GM12878 (cell line): ENCODE results near the gene PSMD13. TPM values are rescaled to one million over a fixed set of nuclear protein-coding genes. Genes with fewer than 3 reads are reported as not detected.

Experiments used
- ATAC-seq: fragments of 200-7000 bp; cut with Tn5 transposase; 3 replicates; pipeline ENCODE4 v1.9.1; 2020; ENCODE audit warnings: mild to moderate bottlenecking, moderate library complexity
- BruUV-seq: library from RNA; stranded (reverse); fragments of 400-500 nt; replicated peaks from 2 replicates; lab custom pipeline; 2021; lab: Mats Ljungman, UMichigan
- CTCF ChIA-PET: fragments of 300-600 bp; sonication (Branson Sonifier 250); formaldehyde crosslinking; extraction: SDS; loops from one replicate; lab custom pipeline; 2021; ENCODE audit warnings: inconsistent platforms; lab: Yijun Ruan, JAX
- POLR2A ChIA-PET: fragments of 350-600 bp; formaldehyde crosslinking; extraction: SDS; loops from one replicate; lab custom pipeline; 2021; ENCODE audit warnings: inconsistent platforms; lab: Charles Lee
- RAD21 ChIA-PET: fragments of 300-600 bp; sonication (Branson Sonifier 250); formaldehyde crosslinking; loops from one replicate; lab custom pipeline; 2023; ENCODE audit warnings: antibody characterized with exemption; ENCODE audit not compliant: unreplicated experiment; lab: Charles Lee
- SMC1A ChIA-PET: fragments of 300-600 bp; sonication (Branson Sonifier 250); formaldehyde crosslinking; loops from one replicate; lab custom pipeline; 2023; ENCODE audit not compliant: unreplicated experiment, uncharacterized antibody; lab: Charles Lee
- DNase-seq: peaks from one replicate; pipeline ENCODE4 v3.0.0-alpha.2; 2011; ENCODE audit warnings: low read depth, low spot score
- FAIRE-seq: peaks from 3 replicates; lab custom pipeline; 2011; peaks lifted over from hg19 to GRCh38; lab: Jason Lieb, UNC
- H2AFZ ChIP-seq: 2 replicates; pipeline ENCODE4 v1.6.0; 2011; ENCODE audit warnings: low read depth, low read length, control low read depth; ENCODE audit not compliant: control insufficient read depth
- H3K27ac ChIP-seq: 2 replicates; pipeline ENCODE4 v1.5.1; 2011; ENCODE audit warnings: control low read depth; ENCODE audit not compliant: control insufficient read depth, insufficient read depth
- H3K27me3 ChIP-seq, 2 experiments: replicated peaks in 1 of 2; 2 replicates each; pipeline versions ENCODE4 v1.6.0 to v1.6.1; 2011; ENCODE audit warnings: low read length in 1 of 2; ENCODE audit not compliant: control insufficient read depth in 2 of 2, insufficient read depth in 2 of 2
- H3K36me3 ChIP-seq, 2 experiments: 2 replicates each; pipeline ENCODE4 v1.5.1; 2011; ENCODE audit warnings: low read length in 1 of 2; ENCODE audit not compliant: control insufficient read depth in 2 of 2, insufficient read depth in 2 of 2
- H3K4me1 ChIP-seq: 2 replicates; pipeline ENCODE4 v1.6.1; 2011; ENCODE audit warnings: mild to moderate bottlenecking, low read length, moderate library complexity, mixed read lengths; ENCODE audit not compliant: control insufficient read depth, insufficient read depth
- H3K4me2 ChIP-seq: 2 replicates; pipeline ENCODE4 v1.6.0; 2011; ENCODE audit warnings: control low read depth; ENCODE audit not compliant: control insufficient read depth, insufficient read depth
- H3K4me3 ChIP-seq: fragments of 200-600 bp; sonication (generic); 2 replicates; pipeline ENCODE4 v1.5.1; 2016
- H3K79me2 ChIP-seq: 2 replicates; pipeline ENCODE4 v1.6.0; 2011; ENCODE audit warnings: low read length; ENCODE audit not compliant: control insufficient read depth, insufficient read depth
- H3K9ac ChIP-seq: 2 replicates; pipeline ENCODE4 v1.8.0; 2011; ENCODE audit warnings: low read length, control low read depth, mixed read lengths; ENCODE audit not compliant: control insufficient read depth, insufficient read depth
- H3K9me3 ChIP-seq: replicated peaks from 3 replicates; pipeline ENCODE4 v1.5.1; 2011; ENCODE audit warnings: mild to moderate bottlenecking, low read length; ENCODE audit not compliant: control insufficient read depth, insufficient read depth
- H4K20me1 ChIP-seq: 2 replicates; pipeline ENCODE4 v1.6.0; 2011; ENCODE audit not compliant: control insufficient read depth, insufficient read depth
- BCL11A ChIP-seq: IDR thresholded peaks from 2 replicates; pipeline ENCODE4 v1.6.1; 2011; ENCODE audit warnings: low read depth, low read length
- CREB1 ChIP-seq: IDR thresholded peaks from 2 replicates; pipeline ENCODE4 v1.6.1; 2012; ENCODE audit warnings: low read depth, mild to moderate bottlenecking, inconsistent platforms
- EP300 ChIP-seq, 2 experiments: fragments of 150-350 bp in 1 of 2; IDR thresholded peaks; 2 replicates each; pipeline ENCODE4 v1.6.1; 2011 to 2012; ENCODE audit warnings: low read depth in 2 of 2, low read length in 2 of 2, borderline replicate concordance in 1 of 2, improper control_type of control experiment in 1 of 2, inconsistent platforms in 1 of 2; ENCODE audit not compliant: control insufficient read depth in 1 of 2
- KLF5 ChIP-seq: fragments of 450-650 bp; IDR thresholded peaks from 2 replicates; pipeline ENCODE4 v1.6.1; 2014; ENCODE audit warnings: mild to moderate bottlenecking; ENCODE audit not compliant: partially characterized antibody
- MYB ChIP-seq: fragments of 150-350 bp; IDR thresholded peaks from 2 replicates; pipeline ENCODE4 v1.6.1; 2014; ENCODE audit warnings: mild to moderate bottlenecking, low read depth, low read length, borderline replicate concordance
- NFIC ChIP-seq: IDR thresholded peaks from 2 replicates; pipeline ENCODE4 v1.6.1; 2012; ENCODE audit warnings: low read depth, mild to moderate bottlenecking, inconsistent platforms, low read length, moderate library complexity
- TCF3 ChIP-seq: IDR thresholded peaks from 2 replicates; pipeline ENCODE4 v1.6.1; 2012; ENCODE audit warnings: low read depth, mild to moderate bottlenecking, low read length, borderline replicate concordance; ENCODE audit not compliant: insufficient read depth
- YY1 ChIP-seq: IDR thresholded peaks from 2 replicates; pipeline ENCODE4 v1.6.1; 2011; ENCODE audit warnings: low read depth, mild to moderate bottlenecking, low read length
- WGBS: methylation state at CpG from one replicate; pipeline ENCODE4 v1.1.6; 2016; ENCODE audit warnings: low lambda C conversion rate; ENCODE audit not compliant: insufficient replicate concordance, insufficient coverage; ENCODE audit errors: missing lambda C conversion rate; 5-methylcytosine and 5-hydroxymethylcytosine counted together
- in situ Hi-C: fragments of 300-500 bp; cut with MboI; formaldehyde crosslinking; loops from 9 replicates; pipeline ENCODE4 v1.14.3; 2018; ENCODE audit warnings: mixed read lengths
- intact Hi-C: fragments of 100-400 bp; cut with micrococcal nuclease; formaldehyde crosslinking; loops from one replicate; pipeline ENCODE4 v1.14.2; 2022; ENCODE audit not compliant: unreplicated experiment
- polyA plus RNA-seq, 11 experiments: library from polyadenylated mRNA; depleted of rRNA in 4 of 11; unstranded in 6 of 11; stranded (reverse) in 5 of 11; fragments of >200 nt; fragmentation: Nextera tagmentation in 4 of 11; fragmentation: Illumina TruSeq in 1 of 11; extraction: Ambion mirVana in 4 of 11; extraction: Trizol in 1 of 11; gene quantifications; 1 replicate in 1 of 11; 2 replicates in 10 of 11; pipeline versions ENCODE4 v1.2.1 to v1.2.3, GENCODE V29; 2011 to 2016; ENCODE audit warnings: inconsistent platforms in 2 of 11, missing spikeins in 2 of 11, low read depth in 1 of 11
- total RNA-seq, 4 experiments: library from RNA; depleted of rRNA in 3 of 4; stranded (reverse); fragments of >200 nt in 3 of 4; fragmentation: Illumina TruSeq in 1 of 4; extraction: Trizol in 1 of 4; gene quantifications; 2 replicates each; pipeline versions ENCODE4 v1.2.1 to v1.2.3, GENCODE V29; 2013 to 2021
- TF ChIP-seq, protein P1 (sequence below): IDR thresholded peaks from 2 replicates; pipeline ENCODE4 v1.6.1; 2011; ENCODE audit warnings: low read depth, low read length, improper control_type of control experiment, borderline replicate concordance
- TF ChIP-seq, protein P2 (sequence below): fragments of 450-650 bp; IDR thresholded peaks from 2 replicates; pipeline ENCODE4 v1.6.1; 2016; ENCODE audit warnings: mild to moderate bottlenecking
- TF ChIP-seq, protein P3 (sequence below): IDR thresholded peaks from 2 replicates; pipeline ENCODE4 v1.6.1; 2012; ENCODE audit warnings: low read depth, low read length, improper control_type of control experiment
- TF ChIP-seq, protein P4 (sequence below): fragments of 450-650 bp; IDR thresholded peaks from 2 replicates; pipeline ENCODE4 v1.6.1; 2018; ENCODE audit warnings: borderline replicate concordance, mild to moderate bottlenecking; ENCODE audit not compliant: partially characterized antibody

Gene PSMD13
- total and polyA plus RNA-seq, 10 of the 15 experiments (the other 5 are each of a cell fraction or from before 2014, with no cell fraction given), result 141 to 303 (median 177) TPM

DNA sequence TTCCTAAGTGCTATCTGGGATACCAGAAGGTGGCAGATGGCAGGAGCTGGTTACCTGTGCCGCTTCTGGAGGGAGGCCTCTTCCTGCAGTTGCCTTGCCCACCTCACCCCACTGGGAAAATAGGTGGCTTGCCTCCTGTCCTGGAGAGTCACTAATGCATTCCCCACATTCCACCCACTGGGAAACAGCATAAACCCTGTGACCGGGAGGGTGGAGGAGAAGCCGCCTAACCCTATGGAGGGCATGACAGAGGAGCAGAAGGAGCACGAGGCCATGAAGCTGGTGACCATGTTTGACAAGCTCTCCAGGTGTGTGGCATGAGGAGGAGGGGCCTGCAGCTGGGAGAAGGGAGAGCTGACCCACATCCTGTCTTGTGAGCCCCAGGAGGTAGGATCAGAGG is 23.7 kb upstream of the PSMD13 start:
- no peak for DNase-seq
- SMC1A ChIA-PET, result no interaction called here
- in situ Hi-C loops, result no loop called here
- Histone ChIP-seq H3K4me1 (peaks cover 15% of the 10 kb centered on the region), H4K20me1 (no peaks in the 10 kb centered on the region)
- ATAC-seq, result no peak
- TF ChIP-seq YY1 (no peak), NFIC (no peak)
- TF ChIP-seq, protein P1, sequence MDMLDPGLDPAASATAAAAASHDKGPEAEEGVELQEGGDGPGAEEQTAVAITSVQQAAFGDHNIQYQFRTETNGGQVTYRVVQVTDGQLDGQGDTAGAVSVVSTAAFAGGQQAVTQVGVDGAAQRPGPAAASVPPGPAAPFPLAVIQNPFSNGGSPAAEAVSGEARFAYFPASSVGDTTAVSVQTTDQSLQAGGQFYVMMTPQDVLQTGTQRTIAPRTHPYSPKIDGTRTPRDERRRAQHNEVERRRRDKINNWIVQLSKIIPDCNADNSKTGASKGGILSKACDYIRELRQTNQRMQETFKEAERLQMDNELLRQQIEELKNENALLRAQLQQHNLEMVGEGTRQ, result no peak
- TF ChIP-seq, protein P2, sequence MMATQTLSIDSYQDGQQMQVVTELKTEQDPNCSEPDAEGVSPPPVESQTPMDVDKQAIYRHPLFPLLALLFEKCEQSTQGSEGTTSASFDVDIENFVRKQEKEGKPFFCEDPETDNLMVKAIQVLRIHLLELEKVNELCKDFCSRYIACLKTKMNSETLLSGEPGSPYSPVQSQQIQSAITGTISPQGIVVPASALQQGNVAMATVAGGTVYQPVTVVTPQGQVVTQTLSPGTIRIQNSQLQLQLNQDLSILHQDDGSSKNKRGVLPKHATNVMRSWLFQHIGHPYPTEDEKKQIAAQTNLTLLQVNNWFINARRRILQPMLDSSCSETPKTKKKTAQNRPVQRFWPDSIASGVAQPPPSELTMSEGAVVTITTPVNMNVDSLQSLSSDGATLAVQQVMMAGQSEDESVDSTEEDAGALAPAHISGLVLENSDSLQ, result no peak
- TF ChIP-seq, all 136 proteins: peak for 0
- FAIRE-seq, result no peak
- no TSS peak for BruUV-seq
- intact Hi-C loops, result no loop called here
- no peak overlapping the region for H3K4me2 ChIP-seq
- POLR2A ChIA-PET, result no interaction called here
- H3K9ac ChIP-seq, result no peak overlapping the region
- no peak overlapping the region for H2AFZ ChIP-seq
- H3K9me3 ChIP-seq, result no peaks in the 10 kb centered on the region
- no peak overlapping the region for H3K4me3 ChIP-seq
- peaks cover 28% of the 10 kb centered on the region for H3K79me2 ChIP-seq
- WGBS, result 92% methylated on average over 4 of the region's 4 CpGs
- peaks cover 24 to 39% of the 10 kb centered on the region in 2 experiments for H3K36me3 ChIP-seq
- RAD21 ChIA-PET, result no interaction called here
- CTCF ChIA-PET, result no interaction called here
- no peaks in the 10 kb centered on the region for H3K27me3 ChIP-seq
- H3K27ac ChIP-seq, result no peak overlapping the region

DNA sequence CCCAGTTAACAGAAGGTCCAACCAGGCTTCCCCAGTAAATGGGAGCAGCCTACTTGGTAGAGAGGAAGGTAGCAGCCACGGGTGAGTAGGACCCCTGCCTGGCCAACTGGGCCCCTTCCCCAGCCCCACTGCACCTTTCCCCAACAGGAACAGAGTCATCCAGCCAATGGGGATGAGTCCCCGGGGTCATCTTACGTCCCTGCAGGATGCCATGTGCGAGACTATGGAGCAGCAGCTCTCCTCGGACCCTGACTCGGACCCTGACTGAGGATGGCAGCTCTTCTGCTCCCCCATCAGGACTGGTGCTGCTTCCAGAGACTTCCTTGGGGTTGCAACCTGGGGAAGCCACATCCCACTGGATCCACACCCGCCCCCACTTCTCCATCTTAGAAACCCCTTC is 22.7 kb upstream of the PSMD13 start:
- BruUV-seq, result no TSS peak
- no peaks in the 10 kb centered on the region for H4K20me1 ChIP-seq

More for the DNA sequence above, 22.7 kb upstream of the PSMD13 start:
- FAIRE-seq, result no peak
- no peaks in the 10 kb centered on the region for H3K9me3 ChIP-seq
- TF ChIP-seq EP300 (IDR thresholded peaks at IDR 0.05; ENCODE audit: borderline replicate concordance in 1 of 2, control insufficient read depth in 1 of 2, low read depth in 2 of 2, low read length in 2 of 2) (no peak), BCL11A (no peak), TCF3 (no peak), CREB1 (no peak), MYB (no peak), KLF5 (no peak)
- TF ChIP-seq, protein P3, sequence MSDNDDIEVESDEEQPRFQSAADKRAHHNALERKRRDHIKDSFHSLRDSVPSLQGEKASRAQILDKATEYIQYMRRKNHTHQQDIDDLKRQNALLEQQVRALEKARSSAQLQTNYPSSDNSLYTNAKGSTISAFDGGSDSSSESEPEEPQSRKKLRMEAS, result no peak
- TF ChIP-seq, protein P4, sequence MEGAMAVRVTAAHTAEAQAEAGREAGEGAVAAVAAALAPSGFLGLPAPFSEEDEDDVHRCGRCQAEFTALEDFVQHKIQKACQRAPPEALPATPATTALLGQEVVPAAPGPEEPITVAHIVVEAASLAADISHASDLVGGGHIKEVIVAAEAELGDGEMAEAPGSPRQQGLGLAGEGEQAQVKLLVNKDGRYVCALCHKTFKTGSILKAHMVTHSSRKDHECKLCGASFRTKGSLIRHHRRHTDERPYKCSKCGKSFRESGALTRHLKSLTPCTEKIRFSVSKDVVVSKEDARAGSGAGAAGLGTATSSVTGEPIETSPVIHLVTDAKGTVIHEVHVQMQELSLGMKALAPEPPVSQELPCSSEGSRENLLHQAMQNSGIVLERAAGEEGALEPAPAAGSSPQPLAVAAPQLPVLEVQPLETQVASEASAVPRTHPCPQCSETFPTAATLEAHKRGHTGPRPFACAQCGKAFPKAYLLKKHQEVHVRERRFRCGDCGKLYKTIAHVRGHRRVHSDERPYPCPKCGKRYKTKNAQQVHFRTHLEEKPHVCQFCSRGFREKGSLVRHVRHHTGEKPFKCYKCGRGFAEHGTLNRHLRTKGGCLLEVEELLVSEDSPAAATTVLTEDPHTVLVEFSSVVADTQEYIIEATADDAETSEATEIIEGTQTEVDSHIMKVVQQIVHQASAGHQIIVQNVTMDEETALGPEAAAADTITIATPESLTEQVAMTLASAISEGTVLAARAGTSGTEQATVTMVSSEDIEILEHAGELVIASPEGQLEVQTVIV, result no peak
- CTCF ChIA-PET, result no interaction called here
- in situ Hi-C loops (no loop called here), intact Hi-C loops (no loop called here)
- H3K4me3 ChIP-seq, result no peak overlapping the region
- no peaks in the 10 kb centered on the region for H3K27me3 ChIP-seq
- ATAC-seq, result no peak
- H3K4me1 ChIP-seq, result peaks cover 15% of the 10 kb centered on the region
- DNase-seq, result no peak
- no peak overlapping the region for H2AFZ ChIP-seq
- RAD21 ChIA-PET, result no interaction called here
- peaks cover 24 to 39% of the 10 kb centered on the region in 2 experiments for H3K36me3 ChIP-seq
- SMC1A ChIA-PET, result no interaction called here
- H3K27ac ChIP-seq, result no peak overlapping the region
- 82% methylated on average over 7 of the region's 7 CpGs for WGBS
- no peak overlapping the region for H3K9ac ChIP-seq
- H3K79me2 ChIP-seq, result peaks cover 19% of the 10 kb centered on the region
- POLR2A ChIA-PET, result no interaction called here
- no peak overlapping the region for H3K4me2 ChIP-seq
